Measurements from ENCODE around the gene PRDM7. TPM values are rescaled to one million over a fixed set of nuclear protein-coding genes. Genes with fewer than 3 reads are reported as not detected.

Gene PRDM7
- total and polyA plus RNA-seq, 2 experiments from 2014 or later: not detected

GRCh38 chr16:90081606-90081970 lies 4.5 kb upstream of the PRDM7 start:
- no peaks in the 10 kb centered on the region for H3K36me3 ChIP-seq
- TF ChIP-seq, protein P1, sequence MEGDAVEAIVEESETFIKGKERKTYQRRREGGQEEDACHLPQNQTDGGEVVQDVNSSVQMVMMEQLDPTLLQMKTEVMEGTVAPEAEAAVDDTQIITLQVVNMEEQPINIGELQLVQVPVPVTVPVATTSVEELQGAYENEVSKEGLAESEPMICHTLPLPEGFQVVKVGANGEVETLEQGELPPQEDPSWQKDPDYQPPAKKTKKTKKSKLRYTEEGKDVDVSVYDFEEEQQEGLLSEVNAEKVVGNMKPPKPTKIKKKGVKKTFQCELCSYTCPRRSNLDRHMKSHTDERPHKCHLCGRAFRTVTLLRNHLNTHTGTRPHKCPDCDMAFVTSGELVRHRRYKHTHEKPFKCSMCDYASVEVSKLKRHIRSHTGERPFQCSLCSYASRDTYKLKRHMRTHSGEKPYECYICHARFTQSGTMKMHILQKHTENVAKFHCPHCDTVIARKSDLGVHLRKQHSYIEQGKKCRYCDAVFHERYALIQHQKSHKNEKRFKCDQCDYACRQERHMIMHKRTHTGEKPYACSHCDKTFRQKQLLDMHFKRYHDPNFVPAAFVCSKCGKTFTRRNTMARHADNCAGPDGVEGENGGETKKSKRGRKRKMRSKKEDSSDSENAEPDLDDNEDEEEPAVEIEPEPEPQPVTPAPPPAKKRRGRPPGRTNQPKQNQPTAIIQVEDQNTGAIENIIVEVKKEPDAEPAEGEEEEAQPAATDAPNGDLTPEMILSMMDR (IDR thresholded peaks at IDR 0.05; ENCODE audit: low read depth, low read length): no peak
- no peak overlapping the region for H3K4me3 ChIP-seq

GRCh38 chr16:90078579-90078895 lies 1.4 kb upstream of the PRDM7 start:
- Histone ChIP-seq H3K36me3 (no peaks in the 10 kb centered on the region), H3K27me3 (peaks cover 3% of the 10 kb centered on the region), H3K27ac (no peak overlapping the region), H3K4me3 (no peak overlapping the region), H3K4me1 (ENCODE audit: low read depth) (no peaks in the 10 kb centered on the region), H3K9me3 (ENCODE audit: low read depth) (no peaks in the 10 kb centered on the region)
- DNase-seq (ENCODE audit: low read depth in 1 of 2, low spot score in 1 of 2): no peak
- TF ChIP-seq, protein P1 (IDR thresholded peaks at IDR 0.05; ENCODE audit: low read depth, low read length): no peak

More at GRCh38 chr16:90081606-90081970, 4.5 kb upstream of the PRDM7 start:
- Histone ChIP-seq H3K4me1 (ENCODE audit: low read depth) (no peaks in the 10 kb centered on the region), H3K27me3 (peaks cover under 1% of the 10 kb centered on the region), H3K9me3 (ENCODE audit: low read depth) (no peaks in the 10 kb centered on the region), H3K27ac (no peak overlapping the region)
- peak in 1 of 2 donors; percentile 16 for DNase-seq (ENCODE audit: low read depth in 1 of 2, low spot score in 1 of 2)

DNA sequence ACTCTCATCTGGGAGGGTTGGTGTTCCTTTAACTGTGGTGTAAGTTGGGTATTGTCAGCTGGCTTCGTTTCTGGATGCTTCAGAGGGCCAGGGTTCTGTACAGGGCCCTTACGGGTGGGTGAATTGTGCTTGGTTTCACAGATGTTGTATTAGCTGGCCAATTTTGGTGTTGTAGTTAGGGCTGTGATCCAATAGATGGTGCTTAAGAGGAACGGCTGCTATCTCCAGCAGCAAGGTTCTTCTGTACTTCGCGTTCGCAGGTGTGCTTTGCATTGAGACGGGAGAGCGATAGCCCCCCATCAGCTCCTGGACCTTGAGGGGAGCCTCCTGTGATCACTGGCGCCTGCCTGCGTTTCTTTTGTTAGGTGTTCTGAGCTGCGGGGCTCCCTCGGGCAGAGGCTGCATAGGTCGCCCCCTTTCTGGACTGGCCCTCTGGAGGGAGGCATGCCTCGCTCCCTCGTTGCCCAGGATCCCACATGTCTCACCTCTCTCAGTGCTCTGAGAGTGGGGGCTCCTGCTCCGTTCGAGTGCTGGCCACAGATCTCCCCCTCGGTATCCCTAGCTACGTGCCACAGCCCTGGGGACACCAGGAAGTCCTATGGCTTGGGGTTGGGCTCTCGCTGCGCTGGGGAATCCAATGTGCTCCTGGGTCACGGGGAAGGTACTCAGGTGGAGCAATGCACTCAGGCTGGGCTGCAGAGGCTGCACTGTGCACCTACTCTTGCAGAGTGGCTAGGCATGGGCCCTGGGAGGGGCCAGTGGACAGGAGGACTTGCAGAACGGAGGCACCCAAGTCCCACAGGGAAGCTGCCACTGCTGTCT lies 837 bp upstream of the PRDM7 start:
- H3K27me3 ChIP-seq: peaks cover 3% of the 10 kb centered on the region

DNA sequence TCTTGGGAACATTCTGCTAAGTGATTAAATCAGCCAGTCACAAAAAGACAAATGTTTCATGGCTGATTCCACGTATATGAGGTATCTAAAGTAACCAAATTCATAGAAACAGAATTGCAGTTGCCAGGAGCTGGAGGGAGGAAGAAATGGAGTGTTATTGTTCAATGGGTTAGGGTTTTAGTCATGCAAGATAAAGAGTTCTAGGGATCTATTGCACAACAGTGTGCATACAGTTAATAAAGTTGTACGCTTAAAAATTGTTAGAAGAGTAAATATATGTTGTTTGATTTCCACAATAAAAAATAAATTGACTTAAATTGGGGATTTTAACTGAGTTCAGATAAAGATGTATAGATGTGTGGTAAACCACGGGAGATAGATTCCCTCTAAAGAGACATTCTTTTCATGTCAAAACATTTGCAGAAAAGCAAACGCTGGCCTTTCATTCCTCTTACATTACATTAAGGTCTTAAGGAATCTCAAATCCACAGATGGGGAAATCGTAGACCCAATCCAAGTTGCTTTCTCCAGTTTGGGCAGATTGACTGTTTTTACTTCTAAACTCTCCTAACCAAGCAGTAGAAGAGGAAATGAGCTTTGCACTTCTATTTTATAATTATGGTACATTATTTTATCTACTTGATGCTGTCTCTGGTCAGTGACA lies 4.6 kb downstream of the PRDM7 start:
- H3K4me1 ChIP-seq (ENCODE audit: low read depth): no peaks in the 10 kb centered on the region
- H3K27ac ChIP-seq: no peak overlapping the region
- no peak overlapping the region for H3K4me3 ChIP-seq
- no peaks in the 10 kb centered on the region for H3K36me3 ChIP-seq
- TF ChIP-seq, protein P1 (IDR thresholded peaks at IDR 0.05; ENCODE audit: low read depth, low read length): no peak
- H3K9me3 ChIP-seq (ENCODE audit: low read depth): no peaks in the 10 kb centered on the region
- H3K27me3 ChIP-seq: peaks cover 3% of the 10 kb centered on the region
- DNase-seq (ENCODE audit: low read depth in 1 of 2, low spot score in 1 of 2): peak in 1 of 2 donors; percentile 82

More for the DNA sequence above, 837 bp upstream of the PRDM7 start:
- Histone ChIP-seq H3K4me3 (peak overlapping the region; percentile 16), H3K9me3 (ENCODE audit: low read depth) (no peaks in the 10 kb centered on the region), H3K27ac (no peak overlapping the region), H3K36me3 (no peaks in the 10 kb centered on the region), H3K4me1 (ENCODE audit: low read depth) (no peaks in the 10 kb centered on the region)
- TF ChIP-seq, protein P1 (IDR thresholded peaks at IDR 0.05; ENCODE audit: low read depth, low read length): no peak
- DNase-seq (ENCODE audit: low read depth in 1 of 2, low spot score in 1 of 2): peak; percentile 0 to 43

DNA sequence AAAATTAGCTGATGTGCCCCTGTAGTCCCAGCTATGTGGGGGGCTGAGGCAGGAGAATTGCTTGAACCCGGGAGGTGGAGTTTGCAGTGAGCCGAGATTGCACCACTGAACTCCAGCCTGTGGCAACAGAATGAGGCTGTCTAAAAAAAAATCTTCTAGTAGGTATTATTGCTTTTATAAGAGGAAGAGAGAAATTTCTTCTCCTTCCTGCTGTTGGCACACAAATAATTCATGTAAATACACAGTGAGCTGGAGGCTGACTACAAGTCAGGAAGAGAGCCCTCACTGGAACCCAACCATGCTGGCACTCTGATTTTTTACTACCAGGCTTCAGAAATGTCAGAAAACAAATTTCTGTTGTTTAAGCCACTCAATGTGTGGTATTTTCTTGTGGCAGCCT lies 6.7 kb downstream of the PRDM7 start:
- no peaks in the 10 kb centered on the region for H3K27me3 ChIP-seq
- no peaks in the 10 kb centered on the region for H3K36me3 ChIP-seq
- no peak for DNase-seq (ENCODE audit: low read depth in 1 of 2, low spot score in 1 of 2)
- no peak overlapping the region for H3K27ac ChIP-seq
- H3K9me3 ChIP-seq (ENCODE audit: low read depth): no peaks in the 10 kb centered on the region
- no peaks in the 10 kb centered on the region for H3K4me1 ChIP-seq (ENCODE audit: low read depth)
- TF ChIP-seq, protein P1 (IDR thresholded peaks at IDR 0.05; ENCODE audit: low read depth, low read length): no peak
- no peak overlapping the region for H3K4me3 ChIP-seq

Measured in cardiac muscle cell (in vitro differentiated cells and primary cell).